ENCODE data around the gene PPP2R2B.

DNA sequence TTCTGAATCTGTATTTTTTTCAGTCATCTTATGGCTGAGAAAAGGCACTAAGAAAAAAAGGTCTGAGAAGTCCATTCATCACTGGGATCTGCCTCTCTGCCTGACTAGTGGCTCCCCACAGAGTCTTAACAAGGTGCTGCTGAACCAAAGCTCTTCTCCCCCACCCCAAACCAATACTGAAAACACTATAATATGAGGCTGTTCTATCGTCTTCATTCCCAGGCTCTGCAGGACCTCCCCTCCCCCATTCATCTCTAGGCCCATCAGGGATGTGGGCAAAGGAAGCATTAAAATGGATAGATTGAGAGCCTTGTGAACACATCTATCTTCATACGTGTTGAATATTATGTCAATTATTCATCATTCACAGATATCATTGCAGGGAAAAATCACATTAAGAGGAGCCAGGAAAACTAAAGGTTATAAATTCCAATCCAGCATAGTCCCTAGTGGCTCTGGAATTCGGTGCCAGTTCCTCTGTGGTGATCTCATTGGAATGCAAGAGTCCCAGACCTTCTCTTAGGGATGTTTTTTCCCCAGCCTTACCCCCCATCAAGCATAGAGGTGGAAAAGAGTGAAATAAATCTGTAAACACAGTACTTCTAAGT is 318.2 kb downstream of the PPP2R2B start:
- TF ChIP-seq CTCF (IDR thresholded peaks at IDR 0.05), result no peak
- no peak for TF ChIP-seq POLR2A (IDR thresholded peaks at IDR 0.05)

Measured in esophagus squamous epithelium (tissue), 4 donors.